NCI-H69 (cell line): Measurements from ENCODE around the gene ADPRHL1.
"Not testable (repeated sequence)": the region's sequence is repeated elsewhere in the genome, so short reads cannot be mapped to it uniquely, and the experiment has no call there.

Experiments
- DNase-seq: peaks from one replicate; lab custom pipeline; 2025; lab: John Stamatoyannopoulos, UW

ADPRHL1 gene

GRCh38 chr13:113371061-113371460 is 82.2 kb downstream of the ADPRHL1 start:
- no peak for DNase-seq

GRCh38 chr13:113369881-113370280 is 83.4 kb downstream of the ADPRHL1 start:
- no peak for DNase-seq

- DNase-seq, result no peak
These were observed 84.1 kb downstream of the ADPRHL1 start for GRCh38 chr13:113369189-113369588.

- DNase-seq, result not testable (repeated sequence)
These were observed 84.9 kb downstream of the ADPRHL1 start for GRCh38 chr13:113368353-113368752.

GRCh38 chr13:113367771-113368170 is 85.5 kb downstream of the ADPRHL1 start:
- no peak for DNase-seq

- DNase-seq, result no peak
These were observed 86.2 kb downstream of the ADPRHL1 start for GRCh38 chr13:113367020-113367560.

GRCh38 chr13:113365971-113366588 is 87.2 kb downstream of the ADPRHL1 start:
- no peak for DNase-seq

GRCh38 chr13:113365583-113365970 is 87.7 kb downstream of the ADPRHL1 start:
- DNase-seq, result no peak

GRCh38 chr13:113364901-113365582 is 88.2 kb downstream of the ADPRHL1 start:
- no peak for DNase-seq

- DNase-seq, result no peak
These were observed 88.9 kb downstream of the ADPRHL1 start for GRCh38 chr13:113364311-113364889.

- DNase-seq, result no peak
These were observed 91.9 kb downstream of the ADPRHL1 start for GRCh38 chr13:113361406-113361805.

- peak; percentile 42 for DNase-seq
These were observed 92.8 kb downstream of the ADPRHL1 start for GRCh38 chr13:113360446-113360845.

- no peak for DNase-seq
These were observed 93.7 kb downstream of the ADPRHL1 start for GRCh38 chr13:113359571-113359970.

- no peak for DNase-seq
These were observed 94.6 kb downstream of the ADPRHL1 start for GRCh38 chr13:113358653-113359190.

GRCh38 chr13:113357529-113357928 is 95.8 kb downstream of the ADPRHL1 start:
- no peak for DNase-seq

GRCh38 chr13:113356596-113356995 is 96.7 kb downstream of the ADPRHL1 start:
- DNase-seq, result no peak

- DNase-seq, result no peak
These were observed 97.7 kb downstream of the ADPRHL1 start for GRCh38 chr13:113355621-113356020.

- DNase-seq, result no peak
These were observed 98.3 kb downstream of the ADPRHL1 start for GRCh38 chr13:113354831-113355610.

GRCh38 chr13:113353254-113353653 is 100.0 kb downstream of the ADPRHL1 start:
- DNase-seq, result no peak

- no peak for DNase-seq
These were observed 101.7 kb downstream of the ADPRHL1 start for GRCh38 chr13:113351514-113352026.

- DNase-seq, result no peak
These were observed 102.4 kb downstream of the ADPRHL1 start for GRCh38 chr13:113350938-113351335.
